Measurements from ENCODE around the gene SLC25A26. TPM values are rescaled to one million over a fixed set of nuclear protein-coding genes. Genes with fewer than 3 reads are reported as not detected.

Gene SLC25A26
- total and polyA plus RNA-seq, 2 of the 13 experiments (the other 11 are each of a cell fraction or from before 2014, with no cell fraction given) = 23.1 to 32.7 TPM

- 97% methylated on average over 5 of the region's 7 CpGs for WGBS (ENCODE audit: low lambda C conversion rate)
Measured at GRCh38 chr3:66410976-66411375, 190.2 kb downstream of the SLC25A26 start.

GRCh38 chr3:66411474-66411873, 190.7 kb downstream of the SLC25A26 start:
- Histone ChIP-seq H3K9ac (ENCODE audit: insufficient read depth, low read depth, low read length) (no peak overlapping the region), H3K79me2 (ENCODE audit: insufficient read depth, low read length) (no peaks in the 10 kb centered on the region), H3K27ac (ENCODE audit: extremely low read length, insufficient read depth, low read length) (no peak overlapping the region), H3K27me3 (ENCODE audit: control insufficient read depth in 1 of 2, insufficient read depth in 2 of 2, low read length in 2 of 2) (no peaks in the 10 kb centered on the region), H3K4me1 (ENCODE audit: insufficient read depth, low read length) (peaks cover 9% of the 10 kb centered on the region), H3K36me3 (replicated peaks in 1 of 2; ENCODE audit: control insufficient read depth in 1 of 2, insufficient read depth in 2 of 2, low read length in 2 of 2) (peaks cover 39 to 69% of the 10 kb centered on the region in 2 experiments), H3K4me3 (replicated peaks in 1 of 3; ENCODE audit: insufficient read depth in 1 of 3, low read depth in 2 of 3, low read length in 3 of 3) (no peak overlapping the region), H3K4me2 (ENCODE audit: low read depth, low read length) (no peak overlapping the region), H4K20me1 (ENCODE audit: insufficient read depth, low read length) (no peaks in the 10 kb centered on the region), H2AFZ (ENCODE audit: low read length) (no peak overlapping the region), H3K9me3 (ENCODE audit: low read length) (no peaks in the 10 kb centered on the region)
- ATAC-seq (no peak), DNase-seq (ENCODE audit: low spot score) (no peak), FAIRE-seq (no peak)
- POLR2A ChIA-PET = no interaction called here
- in situ Hi-C loops (cut with HindIII; ENCODE audit: extremely low pct_ligation_motif_present, low pct_unique_long_range_greater_than_20kb) = no loop called here
- no TSS peak for BruUV-seq (replicated peaks)
- intact Hi-C loops (cut with micrococcal nuclease; ENCODE audit: unreplicated experiment) = no loop called here
- CTCF ChIA-PET (ENCODE audit: low intra/inter-chr PET ratio, low total read pairs) = no interaction called here
- 86% methylated on average over 8 of the region's 8 CpGs for WGBS (ENCODE audit: low lambda C conversion rate)
- TF ChIP-seq TCF7 (IDR thresholded peaks at IDR 0.05; ENCODE audit: low read depth) (no peak), ZNF34 (CRISPR knock-in tag; IDR thresholded peaks at IDR 0.05; ENCODE audit: borderline replicate concordance) (no peak), SOX6 (IDR thresholded peaks at IDR 0.05) (no peak), SOX6 (CRISPR knock-in tag; IDR thresholded peaks at IDR 0.05) (no peak), NR1H2 (CRISPR knock-in tag; IDR thresholded peaks at IDR 0.05; ENCODE audit: borderline replicate concordance, low read depth) (no peak), BCL6 (CRISPR knock-in tag; IDR thresholded peaks at IDR 0.05) (no peak), MXI1 (IDR thresholded peaks at IDR 0.05; ENCODE audit: borderline replicate concordance, low read depth, low read length) (no peak), ZNF597 (CRISPR knock-in tag; IDR thresholded peaks at IDR 0.05) (no peak), POLR2A (IDR thresholded peaks at IDR 0.05; ENCODE audit: insufficient read depth in 1 of 2, low read depth in 2 of 2, low read length in 2 of 2) (no peak), MAF1 (CRISPR knock-in tag; IDR thresholded peaks at IDR 0.05; ENCODE audit: borderline replicate concordance) (no peak)
- TF ChIP-seq, protein P1, sequence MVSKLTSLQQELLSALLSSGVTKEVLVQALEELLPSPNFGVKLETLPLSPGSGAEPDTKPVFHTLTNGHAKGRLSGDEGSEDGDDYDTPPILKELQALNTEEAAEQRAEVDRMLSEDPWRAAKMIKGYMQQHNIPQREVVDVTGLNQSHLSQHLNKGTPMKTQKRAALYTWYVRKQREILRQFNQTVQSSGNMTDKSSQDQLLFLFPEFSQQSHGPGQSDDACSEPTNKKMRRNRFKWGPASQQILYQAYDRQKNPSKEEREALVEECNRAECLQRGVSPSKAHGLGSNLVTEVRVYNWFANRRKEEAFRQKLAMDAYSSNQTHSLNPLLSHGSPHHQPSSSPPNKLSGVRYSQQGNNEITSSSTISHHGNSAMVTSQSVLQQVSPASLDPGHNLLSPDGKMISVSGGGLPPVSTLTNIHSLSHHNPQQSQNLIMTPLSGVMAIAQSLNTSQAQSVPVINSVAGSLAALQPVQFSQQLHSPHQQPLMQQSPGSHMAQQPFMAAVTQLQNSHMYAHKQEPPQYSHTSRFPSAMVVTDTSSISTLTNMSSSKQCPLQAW (CRISPR knock-in tag; IDR thresholded peaks at IDR 0.05) = no peak

More at GRCh38 chr3:66410976-66411375, 190.2 kb downstream of the SLC25A26 start:
- Histone ChIP-seq H3K36me3 (replicated peaks in 1 of 2; ENCODE audit: control insufficient read depth in 1 of 2, insufficient read depth in 2 of 2, low read length in 2 of 2) (peaks cover 39 to 73% of the 10 kb centered on the region in 2 experiments), H3K4me3 (replicated peaks in 1 of 3; ENCODE audit: insufficient read depth in 1 of 3, low read depth in 2 of 3, low read length in 3 of 3) (no peak overlapping the region), H3K27me3 (ENCODE audit: control insufficient read depth in 1 of 2, insufficient read depth in 2 of 2, low read length in 2 of 2) (no peaks in the 10 kb centered on the region), H3K9me3 (ENCODE audit: low read length) (no peaks in the 10 kb centered on the region), H4K20me1 (ENCODE audit: insufficient read depth, low read length) (no peaks in the 10 kb centered on the region), H2AFZ (ENCODE audit: low read length) (no peak overlapping the region), H3K79me2 (ENCODE audit: insufficient read depth, low read length) (no peaks in the 10 kb centered on the region), H3K27ac (ENCODE audit: extremely low read length, insufficient read depth, low read length) (no peak overlapping the region), H3K9ac (ENCODE audit: insufficient read depth, low read depth, low read length) (no peak overlapping the region), H3K4me1 (ENCODE audit: insufficient read depth, low read length) (peaks cover 9% of the 10 kb centered on the region), H3K4me2 (ENCODE audit: low read depth, low read length) (no peak overlapping the region)
- intact Hi-C loops (cut with micrococcal nuclease; ENCODE audit: unreplicated experiment) (no loop called here), in situ Hi-C loops (cut with HindIII; ENCODE audit: extremely low pct_ligation_motif_present, low pct_unique_long_range_greater_than_20kb) (no loop called here)
- POLR2A ChIA-PET = no interaction called here
- FAIRE-seq (no peak), ATAC-seq (no peak), DNase-seq (ENCODE audit: low spot score) (no peak)
- TF ChIP-seq PHF21A (CRISPR knock-in tag; IDR thresholded peaks at IDR 0.05) (no peak), TBX2 (CRISPR knock-in tag; IDR thresholded peaks at IDR 0.05; ENCODE audit: borderline replicate concordance) (no peak), ZBTB33 (CRISPR knock-in tag; IDR thresholded peaks at IDR 0.05) (no peak), NAIF1 (CRISPR knock-in tag; IDR thresholded peaks at IDR 0.05; ENCODE audit: borderline replicate concordance) (no peak), RFXAP (CRISPR knock-in tag; IDR thresholded peaks at IDR 0.05; ENCODE audit: borderline replicate concordance) (no peak)
- CTCF ChIA-PET (ENCODE audit: low intra/inter-chr PET ratio, low total read pairs) = no interaction called here
- no TSS peak for BruUV-seq (replicated peaks)
